Upper lobe of left lung (tissue), 6 donors: ENCODE data around the gene LRP5. TPM values are rescaled to one million over a fixed set of nuclear protein-coding genes. Genes with fewer than 3 reads are reported as not detected.

ENCODE experiments used
- ATAC-seq, 2 donors: fragments of 200-7000 bp; cut with Tn5 transposase; one replicate each; pipeline ENCODE4 v1.9.1; 2022; ENCODE audit warnings: mild to moderate bottlenecking in 2 of 2, moderate library complexity in 2 of 2; ENCODE audit not compliant: low FRiP score in 2 of 2
- DNase-seq, 2 donors: peaks; one replicate each; pipeline ENCODE4 v3.0.0-alpha.2; 2019 to 2020
- H3K27ac ChIP-seq, 4 donors: fragments of 200-600 bp; sonication (generic); one replicate each; pipeline ENCODE4 v1.5.1; 2016 to 2019
- H3K27me3 ChIP-seq, 4 donors: fragments of 200-600 bp; sonication (generic); one replicate each; pipeline ENCODE4 v1.5.1; 2017 to 2019
- H3K36me3 ChIP-seq, 4 donors: fragments of 200-600 bp; sonication (generic); one replicate each; pipeline ENCODE4 v1.5.1; 2016 to 2019
- H3K4me1 ChIP-seq, 4 donors: fragments of 200-600 bp; sonication (generic); one replicate each; pipeline ENCODE4 v1.5.1; 2018 to 2019
- H3K4me3 ChIP-seq, 4 donors: fragments of 200-600 bp; sonication (generic); one replicate each; pipeline ENCODE4 v1.5.1; 2017 to 2019; ENCODE audit warnings: mild to moderate bottlenecking in 2 of 4, moderate library complexity in 1 of 4
- H3K9me3 ChIP-seq, 4 donors: fragments of 200-600 bp; sonication (generic); one replicate each; pipeline ENCODE4 v1.5.1; 2018 to 2019
- EP300 ChIP-seq, 4 donors: sonication (generic); formaldehyde crosslinking; IDR thresholded peaks; one replicate each; pipeline ENCODE4 v1.5.1; 2017; ENCODE audit warnings: antibody characterized with exemption in 4 of 4, control low read depth in 2 of 4
- POLR2A ChIP-seq, 4 donors: fragments of 450-650 bp; IDR thresholded peaks; one replicate each; pipeline ENCODE4 v1.5.1; 2016 to 2017; ENCODE audit warnings: antibody characterized with exemption in 4 of 4, mild to moderate bottlenecking in 2 of 4
- POLR2AphosphoS5 ChIP-seq, 2 donors: sonication (generic); formaldehyde crosslinking; IDR thresholded peaks; one replicate each; pipeline ENCODE4 v1.5.1; 2017; ENCODE audit warnings: antibody characterized with exemption in 2 of 2
- WGBS, 2 donors: methylation state at CpG; one replicate each; pipeline ENCODE4 v1.1.5; 2017 to 2018; 5-methylcytosine and 5-hydroxymethylcytosine counted together
- total RNA-seq, 6 donors: library from RNA; depleted of rRNA in 4 of 6; stranded (reverse); fragments of >200 nt in 4 of 6; gene quantifications; one replicate each; pipeline versions ENCODE4 v1.1.0 to v1.2.1, GENCODE V29; 2016 to 2021
- TF ChIP-seq, protein P1 (sequence below), 6 experiments: fragments of 450-650 bp in 4 of 6; fragments of 200-600 bp in 2 of 6; sonication (generic) in 2 of 6; IDR thresholded peaks; one replicate each; pipeline ENCODE4 v1.5.1; 2016 to 2019; ENCODE audit warnings: antibody characterized with exemption in 6 of 6
- donor health status: DM: no; HTN: no; CAD: no; lungs with moderate emphysema.
- donor health status: DM: no; HTN: yes; CAD: no; lungs with severe emphysema.

Gene LRP5
- total RNA-seq, 6 donors from 2014 or later: 51.5 to 79.4 (median 67.6) TPM

DNA sequence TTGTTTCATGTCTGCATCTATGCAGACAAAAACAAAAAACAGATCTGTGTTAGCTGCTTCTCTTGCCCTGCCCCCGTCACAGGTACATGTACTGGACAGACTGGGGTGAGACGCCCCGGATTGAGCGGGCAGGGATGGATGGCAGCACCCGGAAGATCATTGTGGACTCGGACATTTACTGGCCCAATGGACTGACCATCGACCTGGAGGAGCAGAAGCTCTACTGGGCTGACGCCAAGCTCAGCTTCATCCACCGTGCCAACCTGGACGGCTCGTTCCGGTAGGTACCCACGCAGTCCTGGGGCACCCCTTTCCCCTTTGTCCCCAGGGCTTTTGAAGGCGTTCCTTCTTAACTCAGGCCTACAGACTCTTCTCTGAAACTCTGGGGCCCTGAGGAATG is 45.2 kb downstream of the LRP5 start:
- ATAC-seq (no peak), DNase-seq (no peak)
- H3K27me3 ChIP-seq: no peaks in the 10 kb centered on the region
- H3K4me3 ChIP-seq: no peak overlapping the region
- H3K4me1 ChIP-seq: peaks cover 21 to 27% (median 21%) of the 10 kb centered on the region in 4 donors
- 76 to 94% methylated on average over 13 to 14 of the region's 14 CpGs for WGBS, 2 donors
- TF ChIP-seq, protein P1, sequence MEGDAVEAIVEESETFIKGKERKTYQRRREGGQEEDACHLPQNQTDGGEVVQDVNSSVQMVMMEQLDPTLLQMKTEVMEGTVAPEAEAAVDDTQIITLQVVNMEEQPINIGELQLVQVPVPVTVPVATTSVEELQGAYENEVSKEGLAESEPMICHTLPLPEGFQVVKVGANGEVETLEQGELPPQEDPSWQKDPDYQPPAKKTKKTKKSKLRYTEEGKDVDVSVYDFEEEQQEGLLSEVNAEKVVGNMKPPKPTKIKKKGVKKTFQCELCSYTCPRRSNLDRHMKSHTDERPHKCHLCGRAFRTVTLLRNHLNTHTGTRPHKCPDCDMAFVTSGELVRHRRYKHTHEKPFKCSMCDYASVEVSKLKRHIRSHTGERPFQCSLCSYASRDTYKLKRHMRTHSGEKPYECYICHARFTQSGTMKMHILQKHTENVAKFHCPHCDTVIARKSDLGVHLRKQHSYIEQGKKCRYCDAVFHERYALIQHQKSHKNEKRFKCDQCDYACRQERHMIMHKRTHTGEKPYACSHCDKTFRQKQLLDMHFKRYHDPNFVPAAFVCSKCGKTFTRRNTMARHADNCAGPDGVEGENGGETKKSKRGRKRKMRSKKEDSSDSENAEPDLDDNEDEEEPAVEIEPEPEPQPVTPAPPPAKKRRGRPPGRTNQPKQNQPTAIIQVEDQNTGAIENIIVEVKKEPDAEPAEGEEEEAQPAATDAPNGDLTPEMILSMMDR (IDR thresholded peaks at IDR 0.05): no peak
- TF ChIP-seq POLR2A (IDR thresholded peaks at IDR 0.05) (no peak), EP300 (IDR thresholded peaks at IDR 0.05) (no peak), POLR2AphosphoS5 (IDR thresholded peaks at IDR 0.05) (no peak)
- H3K9me3 ChIP-seq: no peaks in the 10 kb centered on the region
- H3K36me3 ChIP-seq: peaks cover 0 to 23% (median 8%) of the 10 kb centered on the region in 4 donors
- no peak overlapping the region for H3K27ac ChIP-seq

DNA sequence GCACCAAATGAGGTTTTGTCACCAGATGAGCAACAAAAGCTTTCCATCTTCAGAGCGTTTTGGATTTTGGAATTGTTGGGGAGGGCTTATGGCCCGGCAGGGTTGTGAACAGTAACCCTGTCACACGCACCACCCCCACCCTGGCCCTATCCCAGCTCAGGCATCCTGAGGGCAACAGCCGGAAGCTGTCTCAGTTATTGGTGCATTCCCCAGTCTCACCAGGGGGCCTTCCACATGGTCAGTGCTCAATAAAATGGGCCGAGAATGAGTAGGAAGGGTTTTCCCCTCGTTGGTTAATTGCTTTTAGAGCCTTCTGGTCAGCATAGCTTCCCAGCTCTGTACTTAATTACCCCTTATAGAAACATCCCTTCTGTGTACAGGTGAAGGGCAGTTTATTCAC is 46.0 kb downstream of the LRP5 start:
- no peak for TF ChIP-seq POLR2A (IDR thresholded peaks at IDR 0.05)
- TF ChIP-seq, protein P1 (IDR thresholded peaks at IDR 0.05): no peak
- TF ChIP-seq EP300 (IDR thresholded peaks at IDR 0.05): no peak
- TF ChIP-seq POLR2AphosphoS5 (IDR thresholded peaks at IDR 0.05): no peak
- 77 to 87% methylated on average over 5 to 6 of the region's 6 CpGs for WGBS, 2 donors
- Histone ChIP-seq H3K27ac (no peak overlapping the region), H3K4me3 (no peak overlapping the region), H3K27me3 (no peaks in the 10 kb centered on the region), H3K36me3 (peaks cover 0 to 23% (median 8%) of the 10 kb centered on the region in 4 donors), H3K9me3 (no peaks in the 10 kb centered on the region), H3K4me1 (peaks cover 17 to 21% (median 17%) of the 10 kb centered on the region in 4 donors)
- DNase-seq (no peak), ATAC-seq (no peak)

DNA sequence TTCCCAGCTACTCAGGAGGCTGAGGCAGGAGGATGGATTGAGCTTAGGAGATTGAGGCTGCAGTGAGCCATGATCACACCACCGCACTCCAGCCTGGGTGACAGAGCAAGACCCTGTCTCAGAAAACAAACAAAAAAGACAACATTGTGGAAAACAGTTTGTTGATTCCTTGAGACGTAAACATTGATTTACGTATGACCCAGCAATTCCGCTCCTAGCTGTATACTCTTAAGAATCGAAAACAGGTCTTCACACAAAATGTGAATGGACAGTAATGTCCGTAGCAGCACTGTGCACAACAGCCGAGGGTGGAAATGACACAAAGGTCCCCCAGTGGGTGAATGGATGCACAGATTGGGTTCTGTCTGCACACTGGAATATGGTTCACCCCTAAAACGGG is 49.3 kb downstream of the LRP5 start:
- H3K27ac ChIP-seq: no peak overlapping the region
- no peaks in the 10 kb centered on the region for H3K9me3 ChIP-seq
- no peak overlapping the region for H3K4me3 ChIP-seq
- no peaks in the 10 kb centered on the region for H3K27me3 ChIP-seq
- ATAC-seq: no peak
- no peaks in the 10 kb centered on the region for H3K4me1 ChIP-seq
- peaks cover 0 to 30% (median 12%) of the 10 kb centered on the region in 4 donors for H3K36me3 ChIP-seq
- DNase-seq: no peak
- TF ChIP-seq EP300 (IDR thresholded peaks at IDR 0.05): no peak
- no peak for TF ChIP-seq POLR2A (IDR thresholded peaks at IDR 0.05)
- no peak for TF ChIP-seq POLR2AphosphoS5 (IDR thresholded peaks at IDR 0.05)
- TF ChIP-seq, protein P1 (IDR thresholded peaks at IDR 0.05): no peak
- 97 to 98% methylated on average over 8 of the region's 8 CpGs for WGBS, 2 donors

DNA sequence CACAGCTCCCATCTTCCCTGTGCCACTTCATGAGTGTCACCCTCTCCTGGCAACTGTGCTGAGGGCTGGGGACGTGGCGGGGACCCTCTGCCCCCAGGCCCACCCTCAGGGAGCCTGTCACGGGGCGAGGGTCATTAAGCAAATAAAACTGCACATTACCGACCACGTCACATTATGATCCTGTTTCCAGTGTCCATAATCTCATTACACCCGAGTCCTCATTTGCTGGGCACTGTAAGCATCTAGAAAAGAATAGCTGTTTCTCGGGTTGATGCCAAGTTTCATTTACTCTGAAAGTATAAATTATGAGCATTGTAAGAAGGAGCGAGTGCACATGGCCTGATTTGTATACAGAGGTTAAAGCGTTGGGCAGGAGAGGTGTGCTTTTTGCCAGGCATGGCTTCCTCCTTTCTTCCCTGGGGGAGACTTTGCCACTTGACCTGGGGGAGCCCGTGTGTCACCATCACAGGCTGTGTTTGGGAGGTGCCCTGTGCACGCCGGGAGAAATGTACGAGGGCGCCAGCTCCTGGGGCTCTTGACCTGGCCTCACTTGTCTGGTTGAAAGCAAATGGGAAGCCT is 50.5 kb downstream of the LRP5 start:
- Histone ChIP-seq H3K4me1 (no peaks in the 10 kb centered on the region), H3K27me3 (no peaks in the 10 kb centered on the region), H3K36me3 (peaks cover 0 to 37% (median 15%) of the 10 kb centered on the region in 4 donors), H3K4me3 (no peak overlapping the region), H3K27ac (no peak overlapping the region), H3K9me3 (no peaks in the 10 kb centered on the region)
- 86 to 89% methylated on average over 15 of the region's 15 CpGs for WGBS, 2 donors
- ATAC-seq (no peak), DNase-seq (no peak)
- no peak for TF ChIP-seq EP300 (IDR thresholded peaks at IDR 0.05)
- TF ChIP-seq, protein P1 (IDR thresholded peaks at IDR 0.05): no peak
- TF ChIP-seq POLR2AphosphoS5 (IDR thresholded peaks at IDR 0.05): no peak
- TF ChIP-seq POLR2A (IDR thresholded peaks at IDR 0.05): no peak

DNA sequence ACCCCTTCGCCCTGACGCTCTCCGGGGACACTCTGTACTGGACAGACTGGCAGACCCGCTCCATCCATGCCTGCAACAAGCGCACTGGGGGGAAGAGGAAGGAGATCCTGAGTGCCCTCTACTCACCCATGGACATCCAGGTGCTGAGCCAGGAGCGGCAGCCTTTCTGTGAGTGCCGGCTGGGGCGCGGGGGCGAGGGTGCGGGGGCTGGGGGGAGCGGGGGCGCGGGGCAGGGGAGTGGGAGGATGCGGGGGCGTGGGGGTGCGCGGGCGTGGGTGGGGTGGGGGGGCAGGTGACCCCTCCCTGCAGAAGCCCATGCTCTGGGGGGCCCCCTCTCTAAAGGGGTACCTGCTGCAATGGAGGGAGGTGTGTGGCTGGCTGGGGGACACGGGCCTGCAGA is 51.4 kb downstream of the LRP5 start:
- Histone ChIP-seq H3K27me3 (no peaks in the 10 kb centered on the region), H3K4me3 (no peak overlapping the region), H3K4me1 (no peaks in the 10 kb centered on the region), H3K9me3 (no peaks in the 10 kb centered on the region), H3K36me3 (peaks cover 0 to 30% (median 12%) of the 10 kb centered on the region in 4 donors), H3K27ac (no peak overlapping the region)
- no peak for ATAC-seq
- 87 to 92% methylated on average over 6 to 12 of the region's 20 CpGs for WGBS, 2 donors
- TF ChIP-seq, protein P1 (IDR thresholded peaks at IDR 0.05): no peak
- TF ChIP-seq EP300 (IDR thresholded peaks at IDR 0.05): no peak
- TF ChIP-seq POLR2A (IDR thresholded peaks at IDR 0.05): no peak
- TF ChIP-seq POLR2AphosphoS5 (IDR thresholded peaks at IDR 0.05): no peak
- DNase-seq: no peak
